ENCODE results near the gene HOXC10. TPM values are rescaled to one million over a fixed set of nuclear protein-coding genes. Genes with fewer than 3 reads are reported as not detected.

HOXC10 gene
- total RNA-seq, 4 donors from 2014 or later, result 23.9 to 48.3 (median 40.3) TPM

DNA sequence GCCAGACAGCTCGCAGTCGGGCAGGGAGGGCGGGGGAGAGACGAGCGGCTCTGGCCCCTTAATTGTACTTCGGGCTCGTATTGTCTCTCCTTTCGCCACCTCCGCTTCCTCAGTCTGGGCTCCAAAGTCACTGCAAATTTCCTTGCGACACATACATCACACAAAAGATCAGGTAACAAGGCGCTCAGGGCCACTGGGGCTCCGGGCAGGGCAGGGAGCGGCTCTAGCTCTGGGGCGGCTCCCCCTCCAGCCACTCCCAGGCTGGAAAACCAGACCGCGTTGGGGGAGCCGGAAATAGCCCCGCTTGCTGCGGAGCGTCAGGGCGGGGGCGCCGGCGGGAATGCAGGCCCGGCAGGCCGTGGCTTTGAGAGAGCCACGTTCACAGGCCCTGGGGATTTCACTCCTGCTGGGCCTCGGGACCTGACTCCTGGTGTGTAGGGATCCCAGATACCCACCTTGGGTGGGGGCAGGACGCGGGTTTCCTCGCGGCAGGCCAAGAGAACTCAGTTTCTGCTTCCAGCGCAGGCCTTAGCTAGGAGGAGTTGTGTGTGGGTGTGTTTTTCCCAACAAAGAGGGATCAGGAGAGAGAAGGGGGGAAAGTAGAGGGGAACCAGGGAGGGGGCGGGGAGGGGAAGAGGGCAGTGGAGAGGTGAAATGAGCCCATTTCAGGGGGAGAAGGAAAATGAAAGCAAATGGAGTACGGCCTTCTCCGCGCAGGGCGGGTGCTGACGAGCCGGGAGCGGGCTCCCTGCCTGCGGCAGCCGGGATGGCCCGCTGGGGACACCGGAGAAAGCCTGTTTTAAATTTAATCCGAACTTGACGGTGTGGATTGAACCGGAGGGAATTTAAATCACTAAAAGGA lies 10.7 kb downstream of the HOXC10 start:
- peaks cover 32 to 43% of the 10 kb centered on the region in 2 donors for H3K4me1 ChIP-seq
- TF ChIP-seq CTCF (IDR thresholded peaks at IDR 0.05 in 4 of 5, conservative IDR thresholded peaks at IDR 0.05 in 1 of 5) (no peak), POLR2A (IDR thresholded peaks at IDR 0.05) (peak; percentile 97 to 98)
- peak overlapping the region; percentile 64 to 88 (median 80) for H3K4me3 ChIP-seq
- DNase-seq, result peak; percentile 86 to 95
- H3K27ac ChIP-seq, result peak overlapping the region; percentile 94 to 100 (median 98)
- intact Hi-C loops (cut with DNase I; ENCODE audit: low total_unique reads), result loop anchor here (10.0 kb wide), 2 partner anchors 951 to 1729 kb away; partner anchors contain the start of genes CD63 and RDH5
- peaks cover 0 to 2% (median 0%) of the 10 kb centered on the region in 3 donors for H3K27me3 ChIP-seq
- H3K36me3 ChIP-seq, result no peaks in the 10 kb centered on the region
- H3K9me3 ChIP-seq, result no peaks in the 10 kb centered on the region
- peak; percentile 35 to 55 for ATAC-seq
- in situ Hi-C loops (cut with MboI; ENCODE audit: low sequenced_read_pairs in 4 of 4), result loop anchor here in 3 of 4 donors (25.0 kb wide), 3 partner anchors 217 to 1717 kb away; partner anchors contain the start of genes GPR84 (in 2 of the 3), BLOC1S1 (in 1 of the 3), ITGA7 (in 1 of the 3) and RDH5 (in 1 of the 3)

- peak overlapping the region; percentile 94 to 100 (median 98) for H3K27ac ChIP-seq
- ATAC-seq (peak in 1 of 2 donors; percentile 7), DNase-seq (peak in 1 of 2 donors; percentile 49)
- intact Hi-C loops (cut with DNase I; ENCODE audit: low total_unique reads) (loop anchor here (10.0 kb wide), 2 partner anchors 952 to 1728 kb away; partner anchors contain the start of genes CD63 and RDH5), in situ Hi-C loops (cut with MboI; ENCODE audit: low sequenced_read_pairs in 4 of 4) (loop anchor here in 3 of 4 donors (25.0 kb wide), 3 partner anchors 216 to 1716 kb away; partner anchors contain the start of genes GPR84 (in 2 of the 3), BLOC1S1 (in 1 of the 3), ITGA7 (in 1 of the 3) and RDH5 (in 1 of the 3))
- TF ChIP-seq CTCF (IDR thresholded peaks at IDR 0.05 in 4 of 5, conservative IDR thresholded peaks at IDR 0.05 in 1 of 5), result peak in 1 of 5 experiments; percentile 13
- no peak for TF ChIP-seq POLR2A (IDR thresholded peaks at IDR 0.05)
- H3K36me3 ChIP-seq, result no peaks in the 10 kb centered on the region
- H3K4me3 ChIP-seq, result peak overlapping the region; percentile 64 to 88 (median 80)
- peaks cover 29 to 38% of the 10 kb centered on the region in 2 donors for H3K4me1 ChIP-seq
- H3K9me3 ChIP-seq, result no peaks in the 10 kb centered on the region
- H3K27me3 ChIP-seq, result peaks cover 0 to 4% (median 0%) of the 10 kb centered on the region in 3 donors
These were observed 11.6 kb downstream of the HOXC10 start for GRCh38 chr12:53996240-53997203.

GRCh38 chr12:53997204-53998109 lies 12.5 kb downstream of the HOXC10 start:
- H3K9me3 ChIP-seq, result no peaks in the 10 kb centered on the region
- TF ChIP-seq POLR2A (IDR thresholded peaks at IDR 0.05) (peak; percentile 11 to 22), CTCF (IDR thresholded peaks at IDR 0.05 in 4 of 5, conservative IDR thresholded peaks at IDR 0.05 in 1 of 5) (no peak)

More at GRCh38 chr12:53997204-53998109, 12.5 kb downstream of the HOXC10 start:
- peak overlapping the region; percentile 64 to 88 (median 80) for H3K4me3 ChIP-seq
- ATAC-seq, result peak in 1 of 2 donors; percentile 2
- DNase-seq, result peak in 1 of 2 donors; percentile 78
- peaks cover 0 to 4% (median 0%) of the 10 kb centered on the region in 3 donors for H3K27me3 ChIP-seq
- peak overlapping the region; percentile 94 to 100 (median 98) for H3K27ac ChIP-seq
- no peaks in the 10 kb centered on the region for H3K36me3 ChIP-seq
- peaks cover 29% of the 10 kb centered on the region in 2 donors for H3K4me1 ChIP-seq
- intact Hi-C loops (cut with DNase I; ENCODE audit: low total_unique reads), result loop anchor here (10.0 kb wide), 2 partner anchors 953 to 1727 kb away; partner anchors contain the start of genes CD63 and RDH5
- in situ Hi-C loops (cut with MboI; ENCODE audit: low sequenced_read_pairs in 4 of 4), result loop anchor here in 3 of 4 donors (25.0 kb wide), 3 partner anchors 215 to 1715 kb away; partner anchors contain the start of genes GPR84 (in 2 of the 3), BLOC1S1 (in 1 of the 3), ITGA7 (in 1 of the 3) and RDH5 (in 1 of the 3)

Measured in gastrocnemius medialis (tissue), 4 donors.